ENCODE measurements around the gene IGSF3. TPM values are rescaled to one million over a fixed set of nuclear protein-coding genes. Genes with fewer than 3 reads are reported as not detected.
A peak's percentile ranks its signal among the peaks of the same experiment; 100 is the strongest.
"Not testable (repeated sequence)": the region's sequence is repeated elsewhere in the genome, so short reads cannot be mapped to it uniquely, and the experiment has no call there.

IGSF3 gene
- total RNA-seq, 1 donor from 2014 or later, result 15.8 TPM

GRCh38 chr1:116630057-116630456 lies 37.5 kb downstream of the IGSF3 start:
- DNase-seq; intact Hi-C loops (cut with DNase I); H3K4me1 ChIP-seq; H3K27me3 ChIP-seq (ENCODE audit: low read depth); H3K36me3 ChIP-seq; ATAC-seq; H3K4me3 ChIP-seq; H3K9me3 ChIP-seq; H3K27ac ChIP-seq: not testable (repeated sequence)
- peak; percentile 14 for TF ChIP-seq CTCF (IDR thresholded peaks at IDR 0.05)

- DNase-seq, result peak; percentile 72
- intact Hi-C loops (cut with DNase I), result not testable (repeated sequence)
Observed at GRCh38 chr1:116629441-116629840, 38.1 kb downstream of the IGSF3 start.

GRCh38 chr1:116628448-116628847 lies 39.1 kb downstream of the IGSF3 start:
- H3K27me3 ChIP-seq (ENCODE audit: low read depth), result no peaks in the 10 kb centered on the region
- H3K4me1 ChIP-seq, result no peaks in the 10 kb centered on the region
- DNase-seq (no peak), ATAC-seq (no peak)
- intact Hi-C loops (cut with DNase I), result no loop called here
- TF ChIP-seq CTCF (IDR thresholded peaks at IDR 0.05), result no peak
- H3K4me3 ChIP-seq, result no peak overlapping the region
- no peak overlapping the region for H3K27ac ChIP-seq
- no peaks in the 10 kb centered on the region for H3K9me3 ChIP-seq
- H3K36me3 ChIP-seq, result no peaks in the 10 kb centered on the region

More at GRCh38 chr1:116629441-116629840, 38.1 kb downstream of the IGSF3 start:
- H3K4me1 ChIP-seq; ATAC-seq; H3K27ac ChIP-seq; H3K4me3 ChIP-seq; H3K27me3 ChIP-seq (ENCODE audit: low read depth); H3K36me3 ChIP-seq; H3K9me3 ChIP-seq: not testable (repeated sequence)

- H3K9me3 ChIP-seq; ATAC-seq; H3K4me1 ChIP-seq; H3K27me3 ChIP-seq (ENCODE audit: low read depth); intact Hi-C loops (cut with DNase I); H3K27ac ChIP-seq; H3K36me3 ChIP-seq; H3K4me3 ChIP-seq: not testable (repeated sequence)
- DNase-seq, result peak; percentile 80
Observed at GRCh38 chr1:116627357-116627756, 40.2 kb downstream of the IGSF3 start.

GRCh38 chr1:116626915-116627314 lies 40.6 kb downstream of the IGSF3 start:
- H3K9me3 ChIP-seq; intact Hi-C loops (cut with DNase I); H3K4me3 ChIP-seq; DNase-seq; H3K36me3 ChIP-seq; H3K4me1 ChIP-seq; ATAC-seq; H3K27ac ChIP-seq; H3K27me3 ChIP-seq (ENCODE audit: low read depth): not testable (repeated sequence)

- H3K27ac ChIP-seq; intact Hi-C loops (cut with DNase I); H3K27me3 ChIP-seq (ENCODE audit: low read depth); H3K4me3 ChIP-seq; H3K4me1 ChIP-seq; DNase-seq; H3K9me3 ChIP-seq; H3K36me3 ChIP-seq; ATAC-seq: not testable (repeated sequence)
Observed at GRCh38 chr1:116625155-116625554, 42.4 kb downstream of the IGSF3 start.

- DNase-seq (no peak), ATAC-seq (no peak)
- Histone ChIP-seq H3K9me3 (no peaks in the 10 kb centered on the region), H3K4me3 (no peak overlapping the region), H3K27me3 (ENCODE audit: low read depth) (no peaks in the 10 kb centered on the region), H3K36me3 (no peaks in the 10 kb centered on the region), H3K27ac (no peak overlapping the region), H3K4me1 (no peaks in the 10 kb centered on the region)
- TF ChIP-seq CTCF (IDR thresholded peaks at IDR 0.05), result no peak
- intact Hi-C loops (cut with DNase I), result no loop called here
Observed at GRCh38 chr1:116624040-116624439, 43.5 kb downstream of the IGSF3 start.

GRCh38 chr1:116622496-116622895 lies 45.0 kb downstream of the IGSF3 start:
- intact Hi-C loops (cut with DNase I); H3K9me3 ChIP-seq; H3K27ac ChIP-seq; H3K27me3 ChIP-seq (ENCODE audit: low read depth); H3K4me1 ChIP-seq; ATAC-seq; DNase-seq; H3K4me3 ChIP-seq; H3K36me3 ChIP-seq: not testable (repeated sequence)

- intact Hi-C loops (cut with DNase I); ATAC-seq; DNase-seq; H3K4me1 ChIP-seq; H3K9me3 ChIP-seq; H3K36me3 ChIP-seq; H3K27me3 ChIP-seq (ENCODE audit: low read depth); H3K4me3 ChIP-seq; H3K27ac ChIP-seq: not testable (repeated sequence)
Observed at GRCh38 chr1:116621756-116622155, 45.8 kb downstream of the IGSF3 start.

- H3K4me1 ChIP-seq; H3K4me3 ChIP-seq; ATAC-seq; DNase-seq; H3K27me3 ChIP-seq (ENCODE audit: low read depth); H3K27ac ChIP-seq; intact Hi-C loops (cut with DNase I); H3K9me3 ChIP-seq; H3K36me3 ChIP-seq: not testable (repeated sequence)
Observed at GRCh38 chr1:116620392-116620791, 47.1 kb downstream of the IGSF3 start.

GRCh38 chr1:116619106-116619505 lies 48.4 kb downstream of the IGSF3 start:
- H3K27ac ChIP-seq; H3K4me3 ChIP-seq; H3K36me3 ChIP-seq; H3K9me3 ChIP-seq; H3K27me3 ChIP-seq (ENCODE audit: low read depth); ATAC-seq; H3K4me1 ChIP-seq; intact Hi-C loops (cut with DNase I); DNase-seq: not testable (repeated sequence)

GRCh38 chr1:116617808-116618207 lies 49.7 kb downstream of the IGSF3 start:
- ATAC-seq; H3K4me1 ChIP-seq; H3K27me3 ChIP-seq (ENCODE audit: low read depth); H3K4me3 ChIP-seq; H3K36me3 ChIP-seq; intact Hi-C loops (cut with DNase I); H3K9me3 ChIP-seq; H3K27ac ChIP-seq; DNase-seq: not testable (repeated sequence)
